Thyroid gland (tissue), 4 donors: Measurements from ENCODE around the gene MYL10.

Source experiments
- CTCF ChIP-seq, 6 experiments: fragments of 200-600 bp in 3 of 6; fragments of 450-650 bp in 3 of 6; sonication (generic) in 3 of 6; IDR thresholded peaks; one replicate each; pipeline ENCODE4 v1.5.1; 2016 to 2019; ENCODE audit warnings: antibody characterized with exemption in 6 of 6, mild to moderate bottlenecking in 2 of 6, inconsistent platforms in 1 of 6, moderate library complexity in 1 of 6
- POLR2A ChIP-seq, 2 donors: fragments of 450-650 bp; IDR thresholded peaks; one replicate each; pipeline ENCODE4 v1.6.1; 2017; ENCODE audit warnings: antibody characterized with exemption in 2 of 2, mild to moderate bottlenecking in 2 of 2, moderate library complexity in 1 of 2

GRCh38 chr7:101586078-101586905 is 42.8 kb downstream of the MYL10 start:
- TF ChIP-seq CTCF (IDR thresholded peaks at IDR 0.05) (no peak), POLR2A (IDR thresholded peaks at IDR 0.05) (no peak)
